Upper lobe of left lung (tissue), 6 donors: ENCODE data around the gene SVEP1. TPM values are rescaled to one million over a fixed set of nuclear protein-coding genes. Genes with fewer than 3 reads are reported as not detected.
A peak's percentile ranks its signal among the peaks of the same experiment; 100 is the strongest.

ENCODE experiments used
- ATAC-seq, 2 donors: fragments of 200-7000 bp; cut with Tn5 transposase; one replicate each; pipeline ENCODE4 v1.9.1; 2022; ENCODE audit warnings: mild to moderate bottlenecking in 2 of 2, moderate library complexity in 2 of 2; ENCODE audit not compliant: low FRiP score in 2 of 2
- DNase-seq, 2 donors: peaks; one replicate each; pipeline ENCODE4 v3.0.0-alpha.2; 2019 to 2020
- H3K27ac ChIP-seq, 4 donors: fragments of 200-600 bp; sonication (generic); one replicate each; pipeline ENCODE4 v1.5.1; 2016 to 2019
- H3K27me3 ChIP-seq, 4 donors: fragments of 200-600 bp; sonication (generic); one replicate each; pipeline ENCODE4 v1.5.1; 2017 to 2019
- H3K36me3 ChIP-seq, 4 donors: fragments of 200-600 bp; sonication (generic); one replicate each; pipeline ENCODE4 v1.5.1; 2016 to 2019
- H3K4me1 ChIP-seq, 4 donors: fragments of 200-600 bp; sonication (generic); one replicate each; pipeline ENCODE4 v1.5.1; 2018 to 2019
- H3K4me3 ChIP-seq, 4 donors: fragments of 200-600 bp; sonication (generic); one replicate each; pipeline ENCODE4 v1.5.1; 2017 to 2019; ENCODE audit warnings: mild to moderate bottlenecking in 2 of 4, moderate library complexity in 1 of 4
- H3K9me3 ChIP-seq, 4 donors: fragments of 200-600 bp; sonication (generic); one replicate each; pipeline ENCODE4 v1.5.1; 2018 to 2019
- CTCF ChIP-seq, 6 experiments: fragments of 450-650 bp in 4 of 6; fragments of 200-600 bp in 2 of 6; sonication (generic) in 2 of 6; IDR thresholded peaks; one replicate each; pipeline ENCODE4 v1.5.1; 2016 to 2019; ENCODE audit warnings: antibody characterized with exemption in 6 of 6
- EP300 ChIP-seq, 4 donors: sonication (generic); formaldehyde crosslinking; IDR thresholded peaks; one replicate each; pipeline ENCODE4 v1.5.1; 2017; ENCODE audit warnings: antibody characterized with exemption in 4 of 4, control low read depth in 2 of 4
- POLR2A ChIP-seq, 4 donors: fragments of 450-650 bp; IDR thresholded peaks; one replicate each; pipeline ENCODE4 v1.5.1; 2016 to 2017; ENCODE audit warnings: antibody characterized with exemption in 4 of 4, mild to moderate bottlenecking in 2 of 4
- POLR2AphosphoS5 ChIP-seq, 2 donors: sonication (generic); formaldehyde crosslinking; IDR thresholded peaks; one replicate each; pipeline ENCODE4 v1.5.1; 2017; ENCODE audit warnings: antibody characterized with exemption in 2 of 2
- WGBS, 2 donors: methylation state at CpG; one replicate each; pipeline ENCODE4 v1.1.5; 2017 to 2018; 5-methylcytosine and 5-hydroxymethylcytosine counted together
- total RNA-seq, 6 donors: library from RNA; depleted of rRNA in 4 of 6; stranded (reverse); fragments of >200 nt in 4 of 6; gene quantifications; one replicate each; pipeline versions ENCODE4 v1.1.0 to v1.2.1, GENCODE V29; 2016 to 2021
- donor health status: DM: no; HTN: no; CAD: no; lungs with moderate emphysema.
- donor health status: DM: no; HTN: yes; CAD: no; lungs with severe emphysema.

Gene SVEP1
- total RNA-seq, 6 donors from 2014 or later = 25.4 to 54.5 (median 33.0) TPM

DNA sequence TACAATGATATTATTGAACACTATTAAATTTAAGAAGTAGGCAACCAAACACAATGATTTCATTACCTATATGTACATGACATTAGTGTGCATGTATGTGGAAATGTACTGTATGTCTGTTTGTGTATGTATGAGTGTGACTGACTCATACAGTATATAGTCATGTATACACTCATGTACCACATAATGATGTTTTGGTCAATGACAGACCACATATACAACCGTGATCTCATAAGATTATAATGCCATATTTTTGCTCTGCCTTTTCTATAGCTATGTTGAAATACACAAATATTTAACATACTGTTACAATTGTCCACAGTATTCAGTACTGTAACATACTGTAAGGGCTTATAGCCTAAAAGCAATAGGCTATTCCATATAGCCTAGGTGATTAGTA, 19.7 kb downstream of the SVEP1 start:
- Histone ChIP-seq H3K27me3 (no peaks in the 10 kb centered on the region), H3K4me3 (no peak overlapping the region), H3K4me1 (peaks cover 0 to 4% (median 0%) of the 10 kb centered on the region in 4 donors), H3K27ac (no peak overlapping the region), H3K36me3 (no peaks in the 10 kb centered on the region), H3K9me3 (no peaks in the 10 kb centered on the region)
- ATAC-seq = no peak
- DNase-seq = no peak
- WGBS, 2 donors = 68 to 88% methylated on average over 1 of the region's 1 CpG
- no peak for TF ChIP-seq EP300 (IDR thresholded peaks at IDR 0.05)

- 25 to 27% methylated on average over 6 of the region's 6 CpGs for WGBS, 2 donors
- Histone ChIP-seq H3K4me1 (peaks cover 0 to 4% (median 0%) of the 10 kb centered on the region in 4 donors), H3K27me3 (no peaks in the 10 kb centered on the region), H3K9me3 (no peaks in the 10 kb centered on the region), H3K27ac (no peak overlapping the region), H3K4me3 (no peak overlapping the region), H3K36me3 (no peaks in the 10 kb centered on the region)
- peak in 1 of 2 donors; percentile 36 for DNase-seq
- TF ChIP-seq EP300 (IDR thresholded peaks at IDR 0.05) (peak in 1 of 4 donors; percentile 57), CTCF (IDR thresholded peaks at IDR 0.05) (no peak), POLR2AphosphoS5 (IDR thresholded peaks at IDR 0.05) (peak; percentile 40 to 88), POLR2A (IDR thresholded peaks at IDR 0.05) (no peak)
- peak; percentile 87 to 92 for ATAC-seq
These were observed 23.8 kb downstream of the SVEP1 start for GRCh38 chr9:110555551-110556331.

- Histone ChIP-seq H3K4me1 (no peaks in the 10 kb centered on the region), H3K27me3 (no peaks in the 10 kb centered on the region), H3K36me3 (no peaks in the 10 kb centered on the region), H3K27ac (no peak overlapping the region), H3K4me3 (no peak overlapping the region), H3K9me3 (no peaks in the 10 kb centered on the region)
- DNase-seq (no peak), ATAC-seq (peak in 1 of 2 donors; percentile 44)
- TF ChIP-seq CTCF (IDR thresholded peaks at IDR 0.05) = no peak
- TF ChIP-seq POLR2A (IDR thresholded peaks at IDR 0.05) = no peak
- TF ChIP-seq EP300 (IDR thresholded peaks at IDR 0.05) = no peak
- no peak for TF ChIP-seq POLR2AphosphoS5 (IDR thresholded peaks at IDR 0.05)
- 69 to 72% methylated on average over 5 of the region's 5 CpGs for WGBS, 2 donors
These were observed 33.1 kb downstream of the SVEP1 start for GRCh38 chr9:110546411-110546871.

- no peaks in the 10 kb centered on the region for H3K36me3 ChIP-seq
- TF ChIP-seq EP300 (IDR thresholded peaks at IDR 0.05) (no peak), POLR2A (IDR thresholded peaks at IDR 0.05) (no peak), POLR2AphosphoS5 (IDR thresholded peaks at IDR 0.05) (no peak), CTCF (IDR thresholded peaks at IDR 0.05) (no peak)
- H3K4me3 ChIP-seq = no peak overlapping the region
- no peaks in the 10 kb centered on the region for H3K27me3 ChIP-seq
- WGBS, 2 donors = 64 to 88% methylated on average over 2 of the region's 2 CpGs
- no peak overlapping the region for H3K27ac ChIP-seq
- peak in 1 of 2 donors; percentile 28 for ATAC-seq
- no peaks in the 10 kb centered on the region for H3K4me1 ChIP-seq
- no peaks in the 10 kb centered on the region for H3K9me3 ChIP-seq
- no peak for DNase-seq
These were observed 33.8 kb downstream of the SVEP1 start for GRCh38 chr9:110545705-110546104.

- Histone ChIP-seq H3K4me3 (no peak overlapping the region), H3K27me3 (no peaks in the 10 kb centered on the region), H3K9me3 (no peaks in the 10 kb centered on the region), H3K27ac (no peak overlapping the region), H3K4me1 (no peaks in the 10 kb centered on the region), H3K36me3 (no peaks in the 10 kb centered on the region)
- ATAC-seq = peak in 1 of 2 donors; percentile 36
- DNase-seq = no peak
- no peak for TF ChIP-seq POLR2A (IDR thresholded peaks at IDR 0.05)
- no peak for TF ChIP-seq POLR2AphosphoS5 (IDR thresholded peaks at IDR 0.05)
- TF ChIP-seq CTCF (IDR thresholded peaks at IDR 0.05) = no peak
- TF ChIP-seq EP300 (IDR thresholded peaks at IDR 0.05) = no peak
- 62 to 77% methylated on average over 2 of the region's 2 CpGs for WGBS, 2 donors
These were observed 35.9 kb downstream of the SVEP1 start for GRCh38 chr9:110543631-110544051.
